Measurements from ENCODE around the gene OR2S2.

DNA sequence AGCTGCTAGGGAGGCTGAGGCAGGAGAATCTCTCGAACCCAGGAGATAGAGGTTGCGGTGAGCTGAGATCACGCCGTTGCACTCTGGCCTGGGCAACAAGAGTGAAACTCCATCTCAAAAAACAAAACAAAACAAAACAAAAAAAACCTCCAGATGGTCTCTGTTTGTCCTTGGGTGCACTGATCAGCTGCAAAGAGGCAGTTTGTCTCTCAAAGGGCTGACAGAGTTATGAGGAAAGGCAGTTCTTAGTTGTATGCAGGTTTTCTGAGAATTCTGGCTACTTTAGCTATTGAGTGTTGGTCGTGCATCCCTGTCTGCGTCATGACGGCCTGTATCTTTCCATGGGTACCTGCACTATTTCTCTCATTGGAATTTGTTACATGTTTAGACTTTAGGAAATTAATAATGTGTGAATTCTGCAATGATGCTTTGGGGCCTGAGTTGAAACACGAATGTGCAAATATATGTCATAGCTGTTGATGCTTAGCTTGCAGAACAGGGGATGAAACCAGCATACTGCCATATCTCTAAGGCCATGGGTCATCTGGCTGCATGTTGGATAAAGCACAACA lies 18.2 kb downstream of the OR2S2 start:
- TF ChIP-seq POLR2A (IDR thresholded peaks at IDR 0.05): no peak
- TF ChIP-seq, protein P1, sequence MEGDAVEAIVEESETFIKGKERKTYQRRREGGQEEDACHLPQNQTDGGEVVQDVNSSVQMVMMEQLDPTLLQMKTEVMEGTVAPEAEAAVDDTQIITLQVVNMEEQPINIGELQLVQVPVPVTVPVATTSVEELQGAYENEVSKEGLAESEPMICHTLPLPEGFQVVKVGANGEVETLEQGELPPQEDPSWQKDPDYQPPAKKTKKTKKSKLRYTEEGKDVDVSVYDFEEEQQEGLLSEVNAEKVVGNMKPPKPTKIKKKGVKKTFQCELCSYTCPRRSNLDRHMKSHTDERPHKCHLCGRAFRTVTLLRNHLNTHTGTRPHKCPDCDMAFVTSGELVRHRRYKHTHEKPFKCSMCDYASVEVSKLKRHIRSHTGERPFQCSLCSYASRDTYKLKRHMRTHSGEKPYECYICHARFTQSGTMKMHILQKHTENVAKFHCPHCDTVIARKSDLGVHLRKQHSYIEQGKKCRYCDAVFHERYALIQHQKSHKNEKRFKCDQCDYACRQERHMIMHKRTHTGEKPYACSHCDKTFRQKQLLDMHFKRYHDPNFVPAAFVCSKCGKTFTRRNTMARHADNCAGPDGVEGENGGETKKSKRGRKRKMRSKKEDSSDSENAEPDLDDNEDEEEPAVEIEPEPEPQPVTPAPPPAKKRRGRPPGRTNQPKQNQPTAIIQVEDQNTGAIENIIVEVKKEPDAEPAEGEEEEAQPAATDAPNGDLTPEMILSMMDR (IDR thresholded peaks at IDR 0.05): no peak
